HCT116 (cell line): ENCODE data around the gene PUM1. TPM values are rescaled to one million over a fixed set of nuclear protein-coding genes. Genes with fewer than 3 reads are reported as not detected.

ENCODE experiments used
- ATAC-seq: fragments of 200-7000 bp; cut with Tn5 transposase; 2 replicates; pipeline ENCODE4 v1.9.1; 2020; ENCODE audit warnings: mild to moderate bottlenecking, moderate library complexity
- BruUV-seq: library from RNA; stranded (reverse); fragments of 400-500 nt; replicated peaks from 2 replicates; lab custom pipeline; 2021; lab: Mats Ljungman, UMichigan
- CTCF ChIA-PET: fragments of 300-600 bp; sonication (Branson Sonifier 250); formaldehyde crosslinking; loops from one replicate; lab custom pipeline; 2021; ENCODE audit warnings: antibody characterized with exemption; lab: Charles Lee
- POLR2A ChIA-PET: fragments of 300-600, 350-600 bp; sonication (Branson Sonifier 250); formaldehyde crosslinking; loops from one replicate; lab custom pipeline; 2021; ENCODE audit warnings: antibody characterized with exemption; lab: Charles Lee
- RAD21 ChIA-PET, 2 experiments: fragments of 300-600 bp; sonication (Branson Sonifier 250); formaldehyde crosslinking; loops; one replicate each; lab custom pipeline; 2023; ENCODE audit warnings: low total read pairs in 2 of 2; ENCODE audit not compliant: uncharacterized antibody in 2 of 2, unreplicated experiment in 2 of 2, low non-redundant PET in 1 of 2; lab: Charles Lee
- DNase-seq: peaks from one replicate; pipeline ENCODE4 v3.0.0-alpha.2; 2010; ENCODE audit warnings: low read depth, low spot score
- H2AFZ ChIP-seq: fragments of 200-600 bp; shearing (Covaris generic), sonication (generic); 2 replicates; pipeline ENCODE4 v1.6.1; 2017; ENCODE audit warnings: low read depth, mixed run types, mixed read lengths, antibody characterized with exemption, low read length; ENCODE audit not compliant: poor library complexity, severe bottlenecking
- H3K27ac ChIP-seq: 2 replicates; pipeline ENCODE4 v1.5.1; 2012; ENCODE audit warnings: low read depth, low read length
- H3K27me3 ChIP-seq: fragments of 200-600 bp; sonication (generic); 2 replicates; pipeline ENCODE4 v1.6.1; 2016; ENCODE audit warnings: mixed run types, low read length, mixed read lengths; ENCODE audit not compliant: insufficient read depth
- H3K36me3 ChIP-seq, 2 experiments: fragments of 200-500 bp in 1 of 2; fragments of 200-600 bp in 1 of 2; sonication (Bioruptor generic) in 1 of 2; sonication (generic) in 1 of 2; 2 replicates each; pipeline versions ENCODE4 v1.5.1 to v1.6.1; 2014 to 2016; ENCODE audit warnings: low read length in 2 of 2, inconsistent platforms in 1 of 2, mixed read lengths in 1 of 2, mixed run types in 1 of 2; ENCODE audit not compliant: insufficient read depth in 2 of 2, control insufficient read depth in 1 of 2
- H3K4me1 ChIP-seq, 2 experiments: fragments of 200-600 bp in 1 of 2; sonication (generic) in 1 of 2; 2 replicates each; pipeline versions ENCODE4 v1.5.1 to v1.6.1; 2012 to 2017; ENCODE audit warnings: low read length in 2 of 2, inconsistent platforms in 1 of 2, mild to moderate bottlenecking in 1 of 2, mixed read lengths in 1 of 2, mixed run types in 1 of 2, moderate library complexity in 1 of 2; ENCODE audit not compliant: insufficient read depth in 2 of 2, control insufficient read depth in 1 of 2
- H3K4me2 ChIP-seq: fragments of 200-600 bp; sonication (generic); 2 replicates; pipeline ENCODE4 v1.6.1; 2017; ENCODE audit warnings: mixed run types, low read length, mixed read lengths
- H3K4me3 ChIP-seq, 2 experiments: fragments of 200-600 bp in 1 of 2; sonication (generic) in 1 of 2; replicated peaks in 1 of 2; 2 replicates each; pipeline ENCODE4 v1.5.1; 2011 to 2016; ENCODE audit warnings: low read length in 2 of 2, control low read depth in 1 of 2, low read depth in 1 of 2, mild to moderate bottlenecking in 1 of 2, mixed read lengths in 1 of 2, mixed run types in 1 of 2
- H3K79me2 ChIP-seq: fragments of 200-600 bp; sonication (generic); 2 replicates; pipeline ENCODE4 v1.6.1; 2017; ENCODE audit warnings: mild to moderate bottlenecking, mixed run types, low read length, moderate library complexity, mixed read lengths; ENCODE audit not compliant: insufficient read depth
- H3K9ac ChIP-seq: fragments of 200-600 bp; sonication (generic); 2 replicates; pipeline ENCODE4 v1.6.1; 2016; ENCODE audit warnings: low read length, mixed read lengths
- H3K9me2 ChIP-seq: fragments of 200-600 bp; sonication (generic), shearing (Covaris generic); 2 replicates; pipeline ENCODE4 v1.6.1; 2017; ENCODE audit warnings: mixed run types, mild to moderate bottlenecking, moderate library complexity; ENCODE audit not compliant: insufficient read depth
- H3K9me3 ChIP-seq, 2 experiments: fragments of 200-500 bp in 1 of 2; fragments of 200-600 bp in 1 of 2; sonication (Bioruptor generic) in 1 of 2; sonication (generic) in 1 of 2; 2 replicates each; pipeline ENCODE4 v1.6.1; 2014 to 2017; ENCODE audit warnings: low read length in 2 of 2, mixed read lengths in 2 of 2, inconsistent platforms in 1 of 2, low read depth in 1 of 2, mild to moderate bottlenecking in 1 of 2, mixed run types in 1 of 2, moderate library complexity in 1 of 2; ENCODE audit not compliant: control insufficient read depth in 1 of 2, insufficient read depth in 1 of 2
- H4K20me1 ChIP-seq: fragments of 200-600 bp; sonication (generic), shearing (Covaris generic); 2 replicates; pipeline ENCODE4 v1.6.1; 2017; ENCODE audit warnings: mixed run types, mild to moderate bottlenecking, moderate library complexity; ENCODE audit not compliant: insufficient read depth
- ATF3 ChIP-seq: IDR thresholded peaks from 2 replicates; pipeline ENCODE4 v1.6.1; 2012
- CBX3 ChIP-seq: IDR thresholded peaks from 2 replicates; pipeline ENCODE4 v1.6.1; 2012; ENCODE audit warnings: low read depth
- CEBPB ChIP-seq: IDR thresholded peaks from 2 replicates; pipeline ENCODE4 v1.6.1; 2012; ENCODE audit warnings: low read depth
- CTCF ChIP-seq, 3 experiments: fragments of 200-600 bp in 1 of 3; sonication (generic) in 1 of 3; IDR thresholded peaks in 2 of 3; conservative IDR thresholded peaks in 1 of 3; 2 replicates each; pipeline ENCODE4 v1.5.1; 2012 to 2017; ENCODE audit warnings: low read depth in 2 of 3, low read length in 2 of 3, antibody characterized with exemption in 1 of 3, borderline replicate concordance in 1 of 3, control low read depth in 1 of 3, mild to moderate bottlenecking in 1 of 3, mixed read lengths in 1 of 3, mixed run types in 1 of 3, moderate library complexity in 1 of 3; ENCODE audit not compliant: insufficient read depth in 1 of 3
- EGR1 ChIP-seq: IDR thresholded peaks from 2 replicates; pipeline ENCODE4 v1.6.1; 2012; ENCODE audit warnings: low read depth
- EZH2 ChIP-seq: fragments of 200-600 bp; sonication (generic); IDR thresholded peaks from 2 replicates; pipeline ENCODE4 v1.6.1; 2017; ENCODE audit warnings: antibody characterized with exemption, mixed run types
- EZH2phosphoT487 ChIP-seq: fragments of 200-600 bp; IDR thresholded peaks from 2 replicates; pipeline ENCODE4 v1.6.1; 2018; ENCODE audit warnings: antibody characterized with exemption, borderline replicate concordance
- FOSL1 ChIP-seq: IDR thresholded peaks from 2 replicates; pipeline ENCODE4 v1.6.1; 2012; ENCODE audit warnings: low read depth
- JUND ChIP-seq: IDR thresholded peaks from 2 replicates; pipeline ENCODE4 v1.6.1; 2012
- MAX ChIP-seq: IDR thresholded peaks from 2 replicates; pipeline ENCODE4 v1.6.1; 2012
- POLR2A ChIP-seq: IDR thresholded peaks from 2 replicates; pipeline ENCODE4 v1.7.0; 2011; ENCODE audit warnings: borderline replicate concordance; ENCODE audit not compliant: insufficient read depth, insufficient read length; ENCODE audit errors: extremely low read depth
- POLR2AphosphoS5 ChIP-seq: IDR thresholded peaks from 2 replicates; pipeline ENCODE4 v1.6.1; 2011; ENCODE audit warnings: mild to moderate bottlenecking, low read depth, low read length, moderate library complexity
- REST ChIP-seq: IDR thresholded peaks from 2 replicates; pipeline ENCODE4 v1.6.1; 2012; ENCODE audit warnings: low read depth
- SIN3A ChIP-seq: IDR thresholded peaks from 2 replicates; pipeline ENCODE4 v1.6.1; 2012; ENCODE audit warnings: low read depth
- SP1 ChIP-seq: IDR thresholded peaks from 2 replicates; pipeline ENCODE4 v1.6.1; 2012; ENCODE audit warnings: low read depth
- SRF ChIP-seq: IDR thresholded peaks from 2 replicates; pipeline ENCODE4 v1.6.1; 2012; ENCODE audit warnings: low read depth
- TCF7L2 ChIP-seq: IDR thresholded peaks from 2 replicates; pipeline ENCODE4 v1.7.0; 2011; ENCODE audit warnings: borderline replicate concordance, inconsistent platforms; ENCODE audit not compliant: insufficient read depth, insufficient read length; ENCODE audit errors: extremely low read depth
- ZFX ChIP-seq: fragments of 450-650 bp; IDR thresholded peaks from 2 replicates; pipeline ENCODE4 v1.6.1; 2017
- ZNF274 ChIP-seq: fragments of 200-500 bp; sonication (Bioruptor generic); IDR thresholded peaks from 2 replicates; pipeline ENCODE4 v1.6.1; 2014; ENCODE audit warnings: mild to moderate bottlenecking, low read depth, low read length, inconsistent platforms
- intact Hi-C: fragments of 100-400 bp; cut with micrococcal nuclease; formaldehyde crosslinking; loops from 2 replicates; pipeline ENCODE4 v1.10.0; 2022
- total RNA-seq: library from RNA; stranded (reverse); gene quantifications from one replicate; pipeline ENCODE4 v1.2.1, GENCODE V29; 2021; ENCODE audit not compliant: unreplicated experiment

The PUM1 gene
- total RNA-seq, 1 experiment from 2014 or later: 113 TPM

GRCh38 chr1:30927448-30927847 is 138.1 kb downstream of the PUM1 start:
- Histone ChIP-seq H3K4me1 (no peaks in the 10 kb centered on the region; a peak in 1 of 4 replicates), H3K4me2 (no peak overlapping the region), H2AFZ (no peak overlapping the region), H3K27ac (no peak overlapping the region), H3K27me3 (no peaks in the 10 kb centered on the region), H3K9me3 (no peaks in the 10 kb centered on the region), H3K9ac (no peak overlapping the region), H3K79me2 (no peaks in the 10 kb centered on the region), H3K4me3 (no peak overlapping the region), H3K36me3 (no peaks in the 10 kb centered on the region; a peak in 1 of 4 replicates), H3K9me2 (no peaks in the 10 kb centered on the region), H4K20me1 (no peaks in the 10 kb centered on the region)
- POLR2A ChIA-PET: no interaction called here
- BruUV-seq: no TSS peak
- RAD21 ChIA-PET: no interaction called here
- CTCF ChIA-PET: interaction anchor here (1.6 to 4.2 kb wide), 3 partner anchors 126 to 145 kb away, joined by 11 to 14 read pairs (median 13); no protein-coding TSS in a partner anchor
- no peak for ATAC-seq
- no peak for DNase-seq
- TF ChIP-seq FOSL1 (no peak), CBX3 (no peak), MAX (no peak), POLR2A (no peak), EGR1 (no peak), CTCF (IDR thresholded peaks at IDR 0.05 in 2 of 3, conservative IDR thresholded peaks at IDR 0.05 in 1 of 3; ENCODE audit: borderline replicate concordance in 1 of 3, insufficient read depth in 1 of 3, low read depth in 2 of 3, low read length in 2 of 3) (no peak), TCF7L2 (no peak), SRF (no peak), POLR2AphosphoS5 (no peak), REST (no peak), ATF3 (no peak), EZH2 (no peak), JUND (no peak), EZH2phosphoT487 (no peak), CEBPB (no peak), ZNF274 (no peak), ZFX (no peak), SP1 (no peak), SIN3A (no peak)
- intact Hi-C loops: loop anchor here (5.0 kb wide), 1 partner anchor 145 kb away; no protein-coding TSS in a partner anchor
